DOHH2 (cell line): ENCODE data around the gene STX18.
"Not testable (repeated sequence)": the region's sequence is repeated elsewhere in the genome, so short reads cannot be mapped to it uniquely, and the experiment has no call there.

ENCODE experiments used
- H3F3A ChIP-seq: fragments of 200-600 bp; sonication (generic), shearing (Covaris generic); 2 replicates; pipeline ENCODE4 v1.6.0; 2016; ENCODE audit warnings: antibody characterized with exemption, mild to moderate bottlenecking; ENCODE audit not compliant: control insufficient read depth, insufficient read depth
- H3K27ac ChIP-seq: fragments of 200-600 bp; sonication (generic); 2 replicates; pipeline ENCODE4 v1.5.1; 2014; ENCODE audit warnings: low read depth, mild to moderate bottlenecking, low read length, moderate library complexity
- H3K27me3 ChIP-seq: fragments of 200-600 bp; sonication (generic); 2 replicates; pipeline ENCODE4 v1.6.1; 2014; ENCODE audit warnings: mild to moderate bottlenecking, low read length, mixed read lengths; ENCODE audit not compliant: control insufficient read depth
- H3K36me3 ChIP-seq: fragments of 200-600 bp; sonication (generic); 2 replicates; pipeline ENCODE4 v1.6.1; 2014; ENCODE audit warnings: mild to moderate bottlenecking, low read length, moderate library complexity, mixed read lengths; ENCODE audit not compliant: control insufficient read depth
- H3K4me1 ChIP-seq: fragments of 200-600 bp; sonication (generic); 2 replicates; pipeline ENCODE4 v1.6.1; 2014; ENCODE audit warnings: mild to moderate bottlenecking, low read length, mixed read lengths; ENCODE audit not compliant: control insufficient read depth
- H3K4me2 ChIP-seq: fragments of 200-600 bp; sonication (generic); 2 replicates; pipeline ENCODE4 v1.6.0; 2014; ENCODE audit warnings: mild to moderate bottlenecking, low read length, moderate library complexity
- H3K4me3 ChIP-seq: fragments of 200-600 bp; sonication (generic); 2 replicates; pipeline ENCODE4 v1.5.1; 2014; ENCODE audit warnings: mild to moderate bottlenecking, low read length, mixed read lengths
- H3K79me2 ChIP-seq: fragments of 200-600 bp; sonication (generic); 2 replicates; pipeline ENCODE4 v1.6.1; 2014; ENCODE audit warnings: mild to moderate bottlenecking, low read length, mixed read lengths; ENCODE audit not compliant: control insufficient read depth
- H3K9me2 ChIP-seq: fragments of 200-600 bp; sonication (generic); replicated peaks from 2 replicates; pipeline ENCODE4 v1.6.1; 2014; ENCODE audit warnings: mild to moderate bottlenecking, low read length, mixed read lengths; ENCODE audit not compliant: control insufficient read depth
- H3K9me3 ChIP-seq: fragments of 200-600 bp; sonication (generic); 2 replicates; pipeline ENCODE4 v1.6.1; 2014; ENCODE audit warnings: antibody characterized with exemption, low read length, mixed read lengths; ENCODE audit not compliant: control insufficient read depth, insufficient read depth
- H4K20me1 ChIP-seq: fragments of 200-600 bp; sonication (generic); 2 replicates; pipeline ENCODE4 v1.6.0; 2014; ENCODE audit warnings: low read depth, mild to moderate bottlenecking, antibody characterized with exemption, low read length, moderate library complexity; ENCODE audit not compliant: control insufficient read depth, insufficient read depth
- EZH2phosphoT487 ChIP-seq: fragments of 200-600 bp; sonication (generic); IDR thresholded peaks from 2 replicates; pipeline ENCODE4 v1.6.1; 2017; ENCODE audit warnings: borderline replicate concordance, mild to moderate bottlenecking, antibody characterized with exemption, low read length, moderate library complexity, mixed read lengths
- TF ChIP-seq, protein P1 (sequence below): fragments of 200-600 bp; sonication (generic); IDR thresholded peaks from one replicate; pipeline ENCODE4 v1.5.1; 2014; ENCODE audit warnings: antibody characterized with exemption, mild to moderate bottlenecking, low read depth, low read length; ENCODE audit not compliant: poor library complexity, severe bottlenecking

STX18 gene

DNA sequence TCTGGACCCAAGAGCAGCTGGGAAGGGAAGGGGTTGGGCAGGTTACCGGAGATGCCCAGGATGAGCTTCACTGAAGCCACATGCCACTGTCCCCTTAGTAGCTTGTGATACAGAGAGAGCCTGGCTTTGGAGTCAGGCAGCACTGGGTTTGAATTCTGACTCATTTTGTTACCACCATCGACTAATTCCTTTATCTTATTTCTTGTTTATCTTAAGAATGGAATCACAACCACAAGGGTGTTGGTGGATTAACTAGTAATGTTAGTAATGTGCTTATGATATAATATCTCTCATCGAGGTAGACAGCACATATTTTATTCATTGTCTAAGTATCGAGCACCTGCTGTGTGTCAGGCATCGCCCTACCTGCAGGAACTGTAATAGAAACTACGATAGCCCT, 17.7 kb upstream of the STX18 start:
- Histone ChIP-seq H4K20me1 (no peaks in the 10 kb centered on the region), H3K27ac (no peak overlapping the region), H3K4me1 (no peaks in the 10 kb centered on the region), H3F3A (no peaks in the 10 kb centered on the region), H3K9me3 (no peaks in the 10 kb centered on the region), H3K9me2 (no peaks in the 10 kb centered on the region), H3K27me3 (no peaks in the 10 kb centered on the region), H3K4me3 (no peak overlapping the region), H3K79me2 (no peaks in the 10 kb centered on the region), H3K36me3 (peaks cover 13% of the 10 kb centered on the region), H3K4me2 (no peak overlapping the region)
- TF ChIP-seq EZH2phosphoT487: no peak
- TF ChIP-seq, protein P1, sequence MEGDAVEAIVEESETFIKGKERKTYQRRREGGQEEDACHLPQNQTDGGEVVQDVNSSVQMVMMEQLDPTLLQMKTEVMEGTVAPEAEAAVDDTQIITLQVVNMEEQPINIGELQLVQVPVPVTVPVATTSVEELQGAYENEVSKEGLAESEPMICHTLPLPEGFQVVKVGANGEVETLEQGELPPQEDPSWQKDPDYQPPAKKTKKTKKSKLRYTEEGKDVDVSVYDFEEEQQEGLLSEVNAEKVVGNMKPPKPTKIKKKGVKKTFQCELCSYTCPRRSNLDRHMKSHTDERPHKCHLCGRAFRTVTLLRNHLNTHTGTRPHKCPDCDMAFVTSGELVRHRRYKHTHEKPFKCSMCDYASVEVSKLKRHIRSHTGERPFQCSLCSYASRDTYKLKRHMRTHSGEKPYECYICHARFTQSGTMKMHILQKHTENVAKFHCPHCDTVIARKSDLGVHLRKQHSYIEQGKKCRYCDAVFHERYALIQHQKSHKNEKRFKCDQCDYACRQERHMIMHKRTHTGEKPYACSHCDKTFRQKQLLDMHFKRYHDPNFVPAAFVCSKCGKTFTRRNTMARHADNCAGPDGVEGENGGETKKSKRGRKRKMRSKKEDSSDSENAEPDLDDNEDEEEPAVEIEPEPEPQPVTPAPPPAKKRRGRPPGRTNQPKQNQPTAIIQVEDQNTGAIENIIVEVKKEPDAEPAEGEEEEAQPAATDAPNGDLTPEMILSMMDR: no peak

DNA sequence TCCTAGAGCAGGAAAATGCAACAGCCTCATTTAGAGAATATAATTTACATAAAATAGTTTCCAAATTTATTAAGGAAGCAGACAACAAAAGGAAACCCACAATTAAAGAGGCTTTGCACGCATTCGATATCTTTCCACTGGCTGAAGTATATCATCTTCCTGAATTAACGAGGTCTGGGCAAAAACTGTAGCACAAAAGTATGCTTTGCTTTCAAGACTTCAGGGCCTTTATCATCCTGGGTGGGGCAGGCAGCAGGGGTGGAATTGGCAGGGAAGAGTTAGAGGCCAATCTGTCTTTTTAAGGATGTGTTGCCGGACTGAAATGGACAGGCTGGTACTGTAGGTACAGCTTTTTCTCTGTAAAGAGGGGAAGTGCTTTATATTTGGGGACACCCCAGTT, 17.0 kb upstream of the STX18 start:
- Histone ChIP-seq H3K4me2 (no peak overlapping the region), H3K4me1 (no peaks in the 10 kb centered on the region), H3K36me3 (peaks cover 11% of the 10 kb centered on the region), H3K27me3 (no peaks in the 10 kb centered on the region), H3K27ac (no peak overlapping the region), H3K79me2 (no peaks in the 10 kb centered on the region), H3K9me2 (no peaks in the 10 kb centered on the region), H3F3A (no peaks in the 10 kb centered on the region), H4K20me1 (no peaks in the 10 kb centered on the region), H3K9me3 (no peaks in the 10 kb centered on the region), H3K4me3 (no peak overlapping the region)
- TF ChIP-seq, protein P1: no peak
- TF ChIP-seq EZH2phosphoT487: no peak

DNA sequence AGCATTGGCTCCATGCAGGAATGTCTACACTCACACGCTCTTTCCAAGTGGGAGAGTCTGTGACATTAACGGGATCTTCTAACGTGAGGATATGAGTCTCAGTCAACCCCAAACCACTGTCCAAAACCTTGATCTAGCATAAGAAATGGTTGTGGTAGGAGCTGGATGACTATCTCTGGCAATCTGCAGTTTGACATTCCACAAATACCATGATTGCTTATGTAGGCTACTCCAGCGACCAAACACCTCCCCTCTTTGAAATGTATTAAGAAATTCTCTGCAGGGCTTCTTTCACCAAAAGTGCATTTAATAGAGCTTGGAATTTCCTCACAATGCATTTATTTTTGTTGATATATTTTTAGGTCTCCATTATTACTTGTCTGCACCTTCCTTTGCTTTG, 14.1 kb upstream of the STX18 start:
- H3K4me1 ChIP-seq: no peaks in the 10 kb centered on the region
- no peaks in the 10 kb centered on the region for H3K27me3 ChIP-seq
- H3K27ac ChIP-seq: no peak overlapping the region
- no peaks in the 10 kb centered on the region for H3F3A ChIP-seq
- H3K4me3 ChIP-seq: no peak overlapping the region
- no peaks in the 10 kb centered on the region for H3K9me2 ChIP-seq
- H3K4me2 ChIP-seq: no peak overlapping the region
- no peaks in the 10 kb centered on the region for H3K9me3 ChIP-seq
- H3K36me3 ChIP-seq: peaks cover 30% of the 10 kb centered on the region
- no peaks in the 10 kb centered on the region for H3K79me2 ChIP-seq
- no peak for TF ChIP-seq EZH2phosphoT487
- no peaks in the 10 kb centered on the region for H4K20me1 ChIP-seq

DNA sequence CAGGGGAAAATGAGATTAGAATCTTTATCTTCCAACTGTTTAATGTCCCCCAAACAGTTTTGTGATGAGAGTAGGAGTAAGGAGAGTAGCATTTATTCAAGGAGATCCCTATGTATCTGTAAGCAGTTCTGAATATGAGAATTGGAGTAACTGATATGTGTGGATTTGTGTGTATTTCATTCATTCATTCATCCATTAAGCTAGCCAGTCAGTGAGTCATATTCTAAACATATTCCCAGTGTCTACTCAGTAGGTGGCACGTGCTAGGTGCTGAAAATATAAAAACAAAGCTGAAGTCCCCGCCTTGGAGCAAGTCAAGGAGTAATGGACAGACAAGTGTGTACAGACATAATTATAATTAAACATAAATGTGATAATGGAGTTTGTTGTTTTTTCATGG, 12.4 kb upstream of the STX18 start:
- Histone ChIP-seq H3K27me3 (no peaks in the 10 kb centered on the region), H3K9me2 (no peaks in the 10 kb centered on the region), H3K9me3 (no peaks in the 10 kb centered on the region), H3F3A (no peaks in the 10 kb centered on the region), H4K20me1 (no peaks in the 10 kb centered on the region), H3K4me3 (no peak overlapping the region), H3K79me2 (no peaks in the 10 kb centered on the region), H3K4me1 (no peaks in the 10 kb centered on the region), H3K4me2 (no peak overlapping the region), H3K27ac (no peak overlapping the region), H3K36me3 (peaks cover 37% of the 10 kb centered on the region)
- no peak for TF ChIP-seq EZH2phosphoT487
- TF ChIP-seq, protein P1: no peak

DNA sequence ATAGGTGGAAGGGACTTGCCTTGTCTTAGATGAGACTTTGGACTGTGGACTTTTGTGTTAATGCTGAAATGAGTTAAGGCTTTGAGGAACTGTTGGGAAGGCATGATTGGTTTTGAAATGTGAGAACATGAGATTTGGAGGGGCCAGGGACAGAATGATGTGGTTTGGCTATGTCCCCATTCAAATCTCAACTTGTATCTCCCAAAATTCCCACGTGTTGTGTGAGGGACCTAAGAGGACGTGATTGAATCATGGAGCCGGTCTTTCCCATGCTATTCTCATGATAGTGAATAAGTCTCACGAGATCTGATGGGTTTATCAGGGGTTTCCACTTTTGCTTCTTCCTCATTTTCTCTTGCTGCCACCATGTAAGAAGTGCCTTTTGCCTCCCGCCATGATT, 10.2 kb upstream of the STX18 start:
- not testable (repeated sequence) for H3F3A ChIP-seq, H3K9me3 ChIP-seq, H4K20me1 ChIP-seq, H3K27ac ChIP-seq, H3K27me3 ChIP-seq, H3K79me2 ChIP-seq, H3K4me1 ChIP-seq, H3K9me2 ChIP-seq, H3K4me2 ChIP-seq, H3K4me3 ChIP-seq
- peaks cover 55% of the 10 kb centered on the region for H3K36me3 ChIP-seq

DNA sequence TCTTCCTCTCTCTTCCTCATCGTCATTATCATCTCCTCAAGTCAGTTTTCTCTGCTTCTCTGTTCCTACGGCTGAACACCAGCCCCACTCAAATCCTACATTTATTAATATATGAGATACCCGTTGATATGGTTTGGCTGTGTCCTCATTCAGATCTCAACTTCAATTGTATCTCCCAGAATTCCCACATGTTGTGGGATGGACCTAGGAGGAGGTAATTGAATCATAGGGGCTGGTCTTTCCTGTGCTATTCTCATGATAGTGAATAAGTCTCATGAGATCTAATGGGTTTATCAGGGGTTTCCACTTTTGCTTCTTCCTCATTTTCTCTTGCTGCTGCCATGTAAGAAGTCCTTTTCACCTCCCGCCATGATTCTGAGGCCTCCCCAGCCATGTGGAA, 8.3 kb upstream of the STX18 start:
- not testable (repeated sequence) for H3K9me2 ChIP-seq, H3K4me1 ChIP-seq, H3K4me2 ChIP-seq, H3K27me3 ChIP-seq, H3K79me2 ChIP-seq, H4K20me1 ChIP-seq, H3K9me3 ChIP-seq, H3F3A ChIP-seq, H3K4me3 ChIP-seq, H3K27ac ChIP-seq
- H3K36me3 ChIP-seq: peaks cover 69% of the 10 kb centered on the region
